GM19240 (cell line): ENCODE results near the gene THAP7.
"Not testable (repeated sequence)": the region's sequence is repeated elsewhere in the genome, so short reads cannot be mapped to it uniquely, and the experiment has no call there.

ENCODE experiments used
- DNase-seq: peaks from one replicate; pipeline ENCODE4 v3.0.0; 2011; ENCODE audit warnings: low spot score; ENCODE audit not compliant: insufficient read length

THAP7 gene

GRCh38 chr22:21013657-21014201 lies 11.8 kb upstream of the THAP7 start:
- DNase-seq = no peak

DNA sequence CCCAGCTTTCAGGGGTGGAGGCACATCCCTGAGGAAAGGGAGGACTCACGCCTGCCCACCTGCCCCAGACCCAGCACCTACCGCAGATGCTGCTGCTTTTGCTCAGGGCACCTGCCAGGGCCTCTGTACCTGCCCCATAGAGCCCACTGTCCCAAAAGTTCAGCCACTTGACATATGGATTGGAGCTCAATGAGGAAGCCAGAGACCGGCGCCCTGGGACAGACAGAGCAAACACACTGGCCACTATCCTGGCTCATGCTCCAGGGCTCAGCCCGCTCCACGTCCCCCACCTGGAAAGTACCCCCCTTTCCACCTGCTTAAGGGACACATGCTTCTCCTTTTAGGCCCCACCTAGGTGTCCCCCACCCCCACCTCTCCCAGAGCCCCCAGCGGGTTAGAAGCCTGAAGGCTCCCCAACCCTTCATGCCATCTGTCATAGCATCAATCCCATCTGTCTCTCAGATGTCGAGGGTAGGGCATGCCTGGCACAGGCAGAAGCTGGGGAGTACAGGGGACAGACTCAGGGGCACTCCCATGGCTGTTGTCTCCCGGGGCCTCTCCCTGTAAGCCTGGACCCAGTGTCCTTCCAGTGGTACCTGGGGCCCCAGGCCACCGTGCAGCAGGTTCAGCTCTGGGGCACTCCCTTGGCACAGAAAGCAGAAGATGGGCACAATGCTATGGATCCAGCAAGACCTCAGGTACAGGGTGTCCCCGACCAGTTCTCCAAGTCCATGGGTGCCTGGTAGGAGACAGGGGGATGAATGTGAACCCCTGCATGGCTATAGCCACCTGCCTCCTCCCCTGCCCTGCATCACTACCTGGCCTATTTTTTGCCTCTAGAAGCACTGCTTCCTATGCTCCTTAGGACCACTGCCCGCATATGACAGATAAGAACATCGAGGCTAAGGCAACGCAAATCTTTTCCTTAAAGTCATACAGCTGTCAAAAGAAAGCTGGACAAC lies 10.8 kb upstream of the THAP7 start:
- no peak for DNase-seq

DNA sequence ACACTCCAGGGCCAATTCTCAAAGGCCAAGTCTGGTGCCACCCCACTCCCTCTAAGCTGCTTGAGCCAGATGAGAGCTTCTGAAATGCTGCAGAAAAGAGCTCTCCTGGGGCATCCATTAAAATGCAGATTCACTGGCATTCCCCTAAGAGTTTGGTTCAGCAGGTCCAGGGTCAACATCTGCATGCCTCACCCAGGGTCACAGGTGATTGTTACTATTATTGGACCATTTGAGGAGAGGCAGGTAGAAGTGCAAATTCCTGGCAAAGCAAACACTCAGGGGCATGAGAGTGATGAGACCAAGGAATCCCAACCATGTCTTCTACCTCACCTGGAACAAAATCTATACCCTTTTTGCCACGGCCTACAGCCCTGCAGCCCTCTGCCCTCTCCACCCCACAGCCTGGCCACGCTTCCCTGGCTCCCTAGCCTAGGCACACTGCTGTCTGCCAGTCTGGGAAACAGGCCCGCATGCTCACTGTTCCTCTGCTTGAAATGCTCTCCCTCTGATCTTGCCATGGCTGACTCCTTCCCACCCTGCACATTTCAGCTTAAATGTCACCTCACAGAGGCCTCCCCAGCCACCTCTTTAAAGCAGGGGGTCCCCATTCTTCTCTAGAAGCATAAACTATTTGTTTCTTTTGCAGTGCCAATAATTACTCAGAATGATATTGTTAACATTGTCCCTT lies 8.7 kb upstream of the THAP7 start:
- DNase-seq = no peak

GRCh38 chr22:21009638-21010425 lies 7.9 kb upstream of the THAP7 start:
- DNase-seq = no peak

GRCh38 chr22:21009208-21009607 lies 7.3 kb upstream of the THAP7 start:
- DNase-seq = not testable (repeated sequence)

DNA sequence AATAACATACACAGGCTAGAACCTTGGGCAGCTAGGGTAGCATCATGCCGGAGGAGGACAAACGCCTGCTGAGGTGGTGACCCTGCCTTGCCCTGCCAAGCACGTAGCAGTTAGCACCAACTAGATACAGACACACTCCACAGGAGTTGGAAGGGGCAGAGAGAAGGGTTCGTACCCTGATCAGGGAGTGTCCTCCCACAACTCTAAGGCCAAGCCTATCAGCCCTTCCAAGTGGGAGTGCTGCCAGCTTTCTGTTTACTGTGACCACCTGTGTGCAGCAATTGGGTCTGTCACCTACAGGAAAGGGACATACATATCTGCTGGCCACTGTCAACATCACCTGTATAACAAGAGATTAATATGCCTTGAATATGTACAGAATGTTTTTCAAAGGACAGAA lies 1.9 kb upstream of the THAP7 start:
- no peak for DNase-seq

DNA sequence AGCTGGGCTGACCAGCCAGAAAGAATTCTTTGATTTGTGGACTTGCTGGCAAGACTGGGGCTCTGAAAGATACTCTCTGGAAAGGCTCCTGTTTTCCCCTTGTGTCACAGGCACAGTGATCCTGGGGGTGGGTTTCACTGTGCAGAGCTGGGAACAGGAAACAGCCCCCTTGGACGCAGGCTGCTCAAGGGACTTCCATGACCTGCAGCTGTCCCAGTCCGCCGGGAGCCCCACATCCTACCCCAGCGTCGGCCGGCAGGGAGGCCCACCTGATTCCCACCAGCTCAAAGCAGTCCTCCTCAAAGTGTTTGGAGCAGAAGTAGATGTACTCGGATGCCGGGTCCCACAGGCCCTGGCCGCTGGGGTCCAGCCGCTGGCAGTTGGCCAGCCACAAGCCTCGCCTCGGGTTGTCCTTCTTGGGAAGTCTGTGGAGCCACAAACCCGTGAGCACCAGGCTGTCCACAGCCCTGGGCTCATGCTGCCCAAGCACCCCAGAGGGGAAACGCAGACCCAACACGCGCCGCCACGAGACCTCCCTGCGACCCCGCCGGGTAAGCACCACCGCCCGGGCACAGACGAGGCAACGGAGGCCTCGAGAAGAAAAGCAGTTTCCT lies 824 bp downstream of the THAP7 start:
- DNase-seq = no peak

DNA sequence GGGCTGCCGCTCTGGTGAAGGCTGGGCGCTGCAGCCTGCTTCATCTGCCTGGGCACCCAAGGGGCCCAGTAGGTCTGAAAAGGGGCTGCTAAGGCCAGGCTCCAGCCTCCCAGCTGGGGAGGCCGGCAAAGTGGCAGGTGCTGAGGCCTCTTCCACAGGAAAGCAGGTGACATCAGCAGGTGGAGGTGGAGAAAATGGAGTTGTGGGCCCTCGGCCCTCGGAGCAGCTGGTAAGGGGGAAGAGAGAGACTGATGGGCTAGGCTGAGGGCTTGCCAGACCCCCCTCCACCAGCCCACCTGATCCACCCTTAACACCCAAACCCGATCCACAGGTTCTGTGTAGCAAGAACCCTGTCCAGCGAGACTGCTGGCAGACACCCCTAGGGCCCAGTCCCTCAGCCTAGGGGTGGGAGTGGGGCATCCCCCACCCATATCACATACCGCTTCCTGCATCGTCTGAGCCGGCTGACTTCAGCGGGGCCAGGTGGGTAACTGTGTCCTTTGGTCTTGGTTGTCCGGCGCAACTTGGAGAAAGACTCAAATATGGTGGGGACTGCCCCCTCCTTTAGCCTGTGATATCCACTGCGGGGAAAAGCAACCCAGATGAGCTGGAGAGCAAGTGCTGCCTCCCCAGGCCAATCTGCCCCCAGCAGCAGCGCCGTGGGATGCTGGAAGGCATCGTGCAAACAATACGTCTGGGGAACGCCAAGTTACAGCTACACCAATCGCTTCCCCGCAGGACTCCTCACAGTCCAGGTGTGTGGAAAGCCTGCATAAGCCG lies 1.5 kb downstream of the THAP7 start:
- DNase-seq = no peak

GRCh38 chr22:20999350-21000206 lies 2.3 kb downstream of the THAP7 start:
- DNase-seq = no peak

GRCh38 chr22:20998411-20999336 lies 3.2 kb downstream of the THAP7 start:
- no peak for DNase-seq

GRCh38 chr22:20997536-20998257 lies 4.2 kb downstream of the THAP7 start:
- DNase-seq = no peak

DNA sequence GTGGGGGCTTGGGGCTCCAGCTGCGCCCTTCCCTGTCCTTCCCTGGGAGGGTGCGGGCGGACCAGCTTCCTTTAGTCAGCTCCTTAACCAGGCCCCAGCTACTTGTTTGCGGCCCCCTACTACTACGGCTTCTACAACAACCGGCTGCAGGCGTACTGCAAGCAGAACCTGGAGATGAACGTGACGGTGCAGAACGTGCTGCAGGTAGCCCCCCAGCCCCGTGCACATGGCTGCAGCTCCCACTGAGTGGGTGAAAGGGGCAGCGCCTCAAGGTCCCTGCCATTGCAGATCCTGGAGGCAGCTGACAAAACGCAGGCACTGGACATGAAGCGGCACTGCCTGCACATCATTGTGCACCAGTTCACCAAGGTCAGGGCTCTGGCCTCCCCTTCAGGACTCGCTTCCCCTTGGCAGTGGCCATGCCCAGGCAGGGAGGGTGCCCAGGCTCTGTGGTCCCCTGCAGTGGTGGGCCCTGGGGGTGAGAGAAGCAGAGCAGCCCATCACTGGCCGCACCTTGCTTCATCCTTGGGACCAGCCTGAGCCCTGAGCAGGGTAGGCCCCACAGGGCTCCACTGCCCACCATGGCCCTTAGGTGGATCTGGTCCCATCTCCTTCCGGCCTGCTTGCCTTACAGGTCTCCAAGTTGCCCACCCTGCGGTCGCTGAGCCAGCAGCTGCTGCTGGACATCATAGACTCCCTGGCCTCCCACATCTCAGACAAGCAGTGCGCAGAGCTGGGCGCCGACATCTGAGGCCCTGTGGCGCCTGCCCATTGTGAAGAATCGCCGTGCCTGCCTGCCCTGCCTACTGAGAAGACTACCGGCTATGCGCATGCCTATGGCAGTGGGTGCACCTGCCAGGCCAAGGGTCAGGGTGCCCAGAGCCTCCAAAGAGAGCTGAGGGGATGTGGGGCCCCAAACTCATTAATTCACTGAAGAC lies 5.1 kb downstream of the THAP7 start:
- no peak for DNase-seq

- no peak for DNase-seq
These were observed 5.9 kb downstream of the THAP7 start for GRCh38 chr22:20996031-20996410.

DNA sequence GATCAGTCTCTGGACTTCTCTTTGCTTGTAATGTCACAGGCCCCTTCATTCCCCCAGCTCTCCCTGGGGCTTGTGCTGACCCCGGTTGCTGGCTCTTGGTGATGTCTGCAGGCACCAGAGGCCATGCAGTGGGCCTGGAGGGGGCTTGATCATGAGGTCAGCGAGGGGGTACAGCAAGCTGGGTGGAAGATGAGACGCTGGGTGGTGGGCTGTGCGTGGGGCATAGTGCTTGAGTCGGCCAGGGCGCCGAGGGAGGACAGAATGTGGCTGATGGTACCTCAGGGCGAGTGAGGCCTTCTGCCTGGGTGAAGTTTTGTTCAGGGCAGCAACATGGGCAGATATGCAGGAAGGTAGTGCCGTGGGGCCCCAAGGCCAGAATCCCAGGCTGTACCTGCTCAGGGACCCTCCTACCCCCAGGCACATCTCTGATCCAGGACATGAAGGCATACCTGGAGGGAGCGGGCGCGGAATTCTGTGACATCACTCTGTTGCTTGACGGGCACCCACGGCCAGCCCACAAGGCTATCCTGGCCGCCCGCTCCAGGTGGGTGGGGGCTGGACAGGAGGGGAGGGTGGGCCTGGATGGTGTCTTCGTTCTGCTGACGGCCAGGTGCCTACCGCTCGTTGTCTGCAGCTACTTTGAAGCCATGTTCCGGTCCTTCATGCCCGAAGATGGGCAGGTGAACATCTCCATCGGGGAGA lies 6.4 kb downstream of the THAP7 start:
- no peak for DNase-seq

DNA sequence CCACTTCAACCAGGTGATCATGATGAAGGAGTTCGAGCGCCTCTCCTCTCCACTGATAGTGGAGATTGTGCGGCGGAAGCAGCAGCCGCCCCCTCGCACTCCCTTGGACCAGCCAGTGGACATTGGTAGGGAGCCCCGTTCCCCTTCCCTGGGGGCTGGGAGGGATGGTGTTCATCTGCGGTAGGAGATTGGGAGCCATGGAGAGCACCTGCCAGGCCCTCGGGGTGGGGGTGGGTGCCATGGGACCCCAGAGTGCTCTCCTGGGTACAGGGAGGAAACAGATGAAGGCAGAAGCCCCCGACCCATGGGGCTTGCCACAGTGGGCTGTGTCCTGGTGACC lies 7.0 kb downstream of the THAP7 start:
- no peak for DNase-seq
